H9 (cell line): Measurements from ENCODE around the gene BRD3OS. TPM values are rescaled to one million over a fixed set of nuclear protein-coding genes. Genes with fewer than 3 reads are reported as not detected.

ENCODE experiments used
- DNase-seq: peaks from one replicate; pipeline ENCODE4 v3.0.0-alpha.2; 2017
- H2AFZ ChIP-seq: one replicate; pipeline ENCODE4 v1.6.1; 2013; ENCODE audit warnings: mild to moderate bottlenecking, low read length, control low read depth, moderate library complexity
- H2AK5ac ChIP-seq: 2 replicates; pipeline ENCODE4 v1.6.1; 2013; ENCODE audit warnings: low read length, control low read depth, mixed read lengths; ENCODE audit not compliant: insufficient read length
- H2BK120ac ChIP-seq: one replicate; pipeline ENCODE4 v1.6.1; 2013; ENCODE audit warnings: low read depth, mild to moderate bottlenecking, low read length, control low read depth, inconsistent platforms; ENCODE audit not compliant: poor library complexity, severe bottlenecking
- H2BK12ac ChIP-seq: 2 replicates; pipeline ENCODE4 v1.6.1; 2013; ENCODE audit warnings: low read length, control low read depth, mixed read lengths, low read depth; ENCODE audit not compliant: insufficient read length
- H2BK15ac ChIP-seq: 2 replicates; pipeline ENCODE4 v1.6.1; 2013; ENCODE audit warnings: low read depth, low read length, control low read depth
- H2BK20ac ChIP-seq: one replicate; pipeline ENCODE4 v1.6.1; 2013; ENCODE audit warnings: low read depth, mild to moderate bottlenecking, low read length, control low read depth, inconsistent platforms; ENCODE audit not compliant: poor library complexity, severe bottlenecking
- H2BK5ac ChIP-seq: 2 replicates; pipeline ENCODE4 v1.6.1; 2013; ENCODE audit warnings: low read length, control low read depth, mixed read lengths; ENCODE audit not compliant: insufficient read length
- H3K14ac ChIP-seq: 2 replicates; pipeline ENCODE4 v1.6.1; 2013; ENCODE audit warnings: low read length, control low read depth; ENCODE audit not compliant: insufficient read depth
- H3K18ac ChIP-seq: 2 replicates; pipeline ENCODE4 v1.6.1; 2013; ENCODE audit warnings: low read depth, mild to moderate bottlenecking, mixed read lengths, low read length, control low read depth; ENCODE audit not compliant: insufficient read length
- H3K23ac ChIP-seq: 2 replicates; pipeline ENCODE4 v1.6.1; 2013; ENCODE audit warnings: low read length, control low read depth, mixed read lengths, low read depth; ENCODE audit not compliant: insufficient read length
- H3K23me2 ChIP-seq: 2 replicates; pipeline ENCODE4 v1.6.1; 2013; ENCODE audit warnings: low read depth, mild to moderate bottlenecking, mixed read lengths, low read length, control low read depth; ENCODE audit not compliant: insufficient read length, poor library complexity, severe bottlenecking
- H3K27ac ChIP-seq: 2 replicates; pipeline ENCODE4 v1.5.1; 2013; ENCODE audit warnings: low read length, control low read depth, mixed read lengths, low read depth; ENCODE audit not compliant: insufficient read length
- H3K27me3 ChIP-seq: 2 replicates; pipeline ENCODE4 v1.6.1; 2013; ENCODE audit warnings: low read length, control low read depth, inconsistent platforms; ENCODE audit not compliant: insufficient read depth
- H3K4ac ChIP-seq: 2 replicates; pipeline ENCODE4 v1.6.1; 2013; ENCODE audit warnings: low read depth, mild to moderate bottlenecking, control low read depth, inconsistent platforms, low read length, moderate library complexity
- H3K4me1 ChIP-seq: 2 replicates; pipeline ENCODE4 v1.6.1; 2013; ENCODE audit warnings: low read length, control low read depth, inconsistent platforms; ENCODE audit not compliant: insufficient read depth
- H3K4me2 ChIP-seq: 2 replicates; pipeline ENCODE4 v1.6.1; 2013; ENCODE audit warnings: low read length, control low read depth, mixed read lengths; ENCODE audit not compliant: insufficient read length, insufficient read depth
- H3K56ac ChIP-seq: 2 replicates; pipeline ENCODE4 v1.6.1; 2013; ENCODE audit warnings: low read depth, mild to moderate bottlenecking, mixed read lengths, low read length, control low read depth; ENCODE audit not compliant: insufficient read length
- H3K79me1 ChIP-seq: 2 replicates; pipeline ENCODE4 v1.6.1; 2013; ENCODE audit warnings: low read depth, mild to moderate bottlenecking, moderate library complexity, low read length, control low read depth, inconsistent platforms; ENCODE audit not compliant: insufficient read depth, poor library complexity, severe bottlenecking
- H3K79me2 ChIP-seq: 2 replicates; pipeline ENCODE4 v1.6.1; 2013; ENCODE audit warnings: low read length, control low read depth, inconsistent platforms; ENCODE audit not compliant: insufficient read depth
- H3K9ac ChIP-seq: 2 replicates; pipeline ENCODE4 v1.6.1; 2013; ENCODE audit warnings: low read length, control low read depth, mixed read lengths; ENCODE audit not compliant: insufficient read length; ENCODE audit errors: extremely low read depth
- H3K9me3 ChIP-seq: one replicate; pipeline ENCODE4 v1.6.1; 2013; ENCODE audit warnings: low read depth, low read length, inconsistent platforms; ENCODE audit not compliant: control insufficient read depth
- H3T11ph ChIP-seq: one replicate; pipeline ENCODE4 v1.6.1; 2013; ENCODE audit warnings: mild to moderate bottlenecking, low read length, control low read depth, inconsistent platforms
- H4K20me1 ChIP-seq: one replicate; pipeline ENCODE4 v1.6.1; 2013; ENCODE audit not compliant: control insufficient read depth, insufficient read length, insufficient read depth
- H4K5ac ChIP-seq: 2 replicates; pipeline ENCODE4 v1.6.1; 2013; ENCODE audit warnings: low read depth, mild to moderate bottlenecking, mixed read lengths, low read length, control low read depth; ENCODE audit not compliant: insufficient read length
- H4K8ac ChIP-seq: replicated peaks from 2 replicates; pipeline ENCODE4 v1.6.1; 2013; ENCODE audit warnings: low read length, control low read depth, mixed read lengths, low read depth; ENCODE audit not compliant: insufficient read length
- H4K91ac ChIP-seq: 2 replicates; pipeline ENCODE4 v1.6.1; 2013; ENCODE audit warnings: low read depth, mild to moderate bottlenecking, moderate library complexity, mixed read lengths, low read length, control low read depth; ENCODE audit not compliant: insufficient read length
- H3K27ac Mint-ChIP-seq, 3 experiments: 2 replicates in 2 of 3; 3 replicates in 1 of 3; pipeline ENCODE4 v1.8.0; 2020 to 2021; ENCODE audit warnings: mixed read lengths in 3 of 3, mild to moderate bottlenecking in 1 of 3, moderate library complexity in 1 of 3
- H3K27me3 Mint-ChIP-seq: 2 replicates; pipeline ENCODE4 v1.8.0; 2021; ENCODE audit warnings: low read depth, mild to moderate bottlenecking, moderate library complexity, mixed read lengths
- H3K36me3 Mint-ChIP-seq, 3 experiments: 2 replicates in 2 of 3; 3 replicates in 1 of 3; pipeline ENCODE4 v1.8.0; 2020 to 2021; ENCODE audit warnings: low read depth in 3 of 3, mixed read lengths in 3 of 3; ENCODE audit not compliant: insufficient read depth in 1 of 3
- H3K4me1 Mint-ChIP-seq, 2 experiments: 2 replicates each; pipeline ENCODE4 v1.8.0; 2020; ENCODE audit warnings: mixed read lengths in 2 of 2
- H3K4me3 Mint-ChIP-seq, 2 experiments: 2 replicates in 1 of 2; 3 replicates in 1 of 2; pipeline ENCODE4 v1.8.0; 2020 to 2021; ENCODE audit warnings: mild to moderate bottlenecking in 2 of 2, mixed read lengths in 2 of 2, moderate library complexity in 1 of 2
- H3K9me3 Mint-ChIP-seq, 2 experiments: 2 replicates in 1 of 2; 3 replicates in 1 of 2; pipeline ENCODE4 v1.8.0; 2020; ENCODE audit warnings: mild to moderate bottlenecking in 2 of 2, mixed read lengths in 2 of 2, moderate library complexity in 1 of 2
- WGBS: extraction: QIAGEN DNeasy Blood & Tissue Kit; methylation state at CpG from one replicate; pipeline ENCODE4 v1.1.7; 2013; ENCODE audit warnings: missing lambda C conversion rate, low lambda C conversion rate, mixed read lengths; ENCODE audit not compliant: insufficient read length; ENCODE audit errors: extremely low coverage; 5-methylcytosine and 5-hydroxymethylcytosine counted together
- total RNA-seq: library from RNA; stranded (reverse); gene quantifications from 2 replicates; pipeline ENCODE4 v1.2.1, GENCODE V29; 2021
- TF ChIP-seq, protein P1 (sequence below): fragments of 200-600 bp; sonication (generic); conservative IDR thresholded peaks from 3 replicates; pipeline ENCODE4 v1.8.0; 2021; ENCODE audit warnings: antibody characterized with exemption, mild to moderate bottlenecking

BRD3OS gene
- total RNA-seq, 1 experiment from 2014 or later = 16.4 TPM

DNA sequence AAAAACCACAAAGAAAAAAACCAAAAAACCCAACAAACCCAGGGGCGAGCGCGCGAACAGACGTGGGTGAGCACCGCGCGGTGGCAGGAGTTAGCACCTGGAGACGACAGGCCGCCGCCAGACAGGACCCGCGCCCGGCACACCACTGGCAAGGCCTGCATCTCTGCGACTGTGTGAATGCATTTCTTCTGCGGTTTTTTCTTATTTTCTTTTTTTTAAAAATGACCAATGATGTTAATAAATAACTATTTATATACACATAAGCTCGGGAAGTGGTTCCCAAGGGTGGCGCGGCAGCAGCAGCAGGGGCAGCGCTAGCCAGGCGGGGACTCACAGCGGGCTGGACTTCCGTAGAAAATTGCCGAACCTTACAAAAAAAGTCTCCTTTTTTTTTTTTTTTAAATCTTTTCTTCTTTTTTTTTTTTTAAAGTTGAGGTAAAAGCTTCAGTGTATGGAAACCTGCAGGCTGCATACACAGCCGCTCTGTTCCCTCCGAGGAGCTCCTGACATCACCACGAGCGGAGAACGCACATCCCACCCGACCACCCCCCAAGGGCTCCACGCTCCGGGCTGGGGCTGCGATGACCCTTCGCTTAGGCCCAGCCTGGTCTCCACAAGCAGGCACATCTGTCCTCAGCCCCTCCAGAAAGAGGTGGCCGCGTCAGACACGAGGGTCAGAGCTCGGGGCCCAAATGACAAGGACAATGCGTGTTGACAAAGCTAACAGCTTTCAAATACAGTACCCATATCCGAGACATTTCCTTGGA is 7.4 kb downstream of the BRD3OS start:
- Histone ChIP-seq H3K27ac (no peak overlapping the region), H2BK5ac (no peak overlapping the region), H4K5ac (no peak overlapping the region), H3K4ac (no peak overlapping the region), H3K23me2 (no peaks in the 10 kb centered on the region), H4K20me1 (no peaks in the 10 kb centered on the region), H3K4me2 (no peak overlapping the region), H2BK15ac (no peak overlapping the region), H2BK120ac (no peak overlapping the region), H3K4me1 (no peaks in the 10 kb centered on the region), H4K8ac (no peak overlapping the region), H3K79me1 (no peaks in the 10 kb centered on the region), H3K79me2 (no peaks in the 10 kb centered on the region), H3K56ac (no peak overlapping the region), H3K9me3 (no peaks in the 10 kb centered on the region), H2BK20ac (no peak overlapping the region), H3K9ac (no peak overlapping the region), H2AK5ac (no peak overlapping the region), H3K14ac (no peak overlapping the region), H3T11ph (no peak overlapping the region), H3K18ac (no peak overlapping the region), H3K23ac (no peak overlapping the region), H3K27me3 (no peaks in the 10 kb centered on the region), H4K91ac (no peak overlapping the region), H2AFZ (no peak overlapping the region), H2BK12ac (no peak overlapping the region)
- Mint-ChIP-seq H3K27ac (no peak overlapping the region), H3K4me3 (no peak overlapping the region), H3K4me1 (no peaks in the 10 kb centered on the region), H3K27me3 (peaks cover 2% of the 10 kb centered on the region), H3K9me3 (no peaks in the 10 kb centered on the region), H3K36me3 (peaks cover 14 to 56% (median 55%) of the 10 kb centered on the region in 3 experiments; a peak in 6 of 7 replicates)
- WGBS = no CpG with 5 or more reads among the region's 40 CpGs
- no peak for DNase-seq
- TF ChIP-seq, protein P1, sequence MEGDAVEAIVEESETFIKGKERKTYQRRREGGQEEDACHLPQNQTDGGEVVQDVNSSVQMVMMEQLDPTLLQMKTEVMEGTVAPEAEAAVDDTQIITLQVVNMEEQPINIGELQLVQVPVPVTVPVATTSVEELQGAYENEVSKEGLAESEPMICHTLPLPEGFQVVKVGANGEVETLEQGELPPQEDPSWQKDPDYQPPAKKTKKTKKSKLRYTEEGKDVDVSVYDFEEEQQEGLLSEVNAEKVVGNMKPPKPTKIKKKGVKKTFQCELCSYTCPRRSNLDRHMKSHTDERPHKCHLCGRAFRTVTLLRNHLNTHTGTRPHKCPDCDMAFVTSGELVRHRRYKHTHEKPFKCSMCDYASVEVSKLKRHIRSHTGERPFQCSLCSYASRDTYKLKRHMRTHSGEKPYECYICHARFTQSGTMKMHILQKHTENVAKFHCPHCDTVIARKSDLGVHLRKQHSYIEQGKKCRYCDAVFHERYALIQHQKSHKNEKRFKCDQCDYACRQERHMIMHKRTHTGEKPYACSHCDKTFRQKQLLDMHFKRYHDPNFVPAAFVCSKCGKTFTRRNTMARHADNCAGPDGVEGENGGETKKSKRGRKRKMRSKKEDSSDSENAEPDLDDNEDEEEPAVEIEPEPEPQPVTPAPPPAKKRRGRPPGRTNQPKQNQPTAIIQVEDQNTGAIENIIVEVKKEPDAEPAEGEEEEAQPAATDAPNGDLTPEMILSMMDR = no peak
